GM12873 (cell line): ENCODE results near the gene STAT5A.

Experiments used
- TF ChIP-seq, protein P1 (sequence below): IDR thresholded peaks from 2 replicates; pipeline ENCODE4 v1.5.1; 2012; ENCODE audit warnings: low read depth, mild to moderate bottlenecking, moderate library complexity, low read length, control low read depth; ENCODE audit not compliant: insufficient read depth; ENCODE audit errors: missing control alignments

STAT5A gene

DNA sequence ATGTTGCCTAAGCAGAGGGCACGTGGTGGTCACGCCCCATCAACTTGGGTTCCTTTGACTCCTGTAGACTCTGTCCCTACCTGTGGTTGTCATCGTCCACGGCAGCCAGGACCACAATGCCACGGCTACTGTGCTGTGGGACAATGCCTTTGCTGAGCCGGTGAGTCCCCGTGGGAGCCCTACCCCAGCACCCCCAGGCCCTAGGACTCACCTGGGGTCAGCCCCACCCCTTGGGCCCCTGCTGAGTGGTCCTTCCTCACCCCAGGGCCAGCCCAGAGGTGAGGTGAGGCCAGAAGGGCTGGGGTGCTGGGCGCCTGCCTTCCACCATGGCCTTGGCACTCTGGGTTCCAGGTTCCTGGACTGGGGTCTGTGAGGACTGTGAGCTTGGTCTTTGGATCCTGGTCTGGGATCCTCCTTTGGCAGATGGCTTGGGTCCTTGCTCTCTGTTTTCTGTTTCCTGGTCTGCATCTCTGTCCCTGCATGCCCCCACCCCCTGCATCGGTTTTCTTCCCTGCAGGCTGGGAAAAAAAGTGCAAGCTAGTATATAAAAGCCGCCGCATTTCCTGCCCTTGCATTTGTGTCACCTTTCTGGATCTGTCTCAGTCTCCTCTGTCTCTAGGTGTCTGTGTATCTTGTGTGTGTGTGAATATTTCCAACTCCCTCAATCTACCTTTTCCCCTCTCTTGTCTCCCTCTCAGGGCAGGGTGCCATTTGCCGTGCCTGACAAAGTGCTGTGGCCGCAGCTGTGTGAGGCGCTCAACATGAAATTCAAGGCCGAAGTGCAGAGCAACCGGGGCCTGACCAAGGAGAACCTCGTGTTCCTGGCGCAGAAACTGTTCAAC is 17.5 kb downstream of the STAT5A start:
- TF ChIP-seq, protein P1, sequence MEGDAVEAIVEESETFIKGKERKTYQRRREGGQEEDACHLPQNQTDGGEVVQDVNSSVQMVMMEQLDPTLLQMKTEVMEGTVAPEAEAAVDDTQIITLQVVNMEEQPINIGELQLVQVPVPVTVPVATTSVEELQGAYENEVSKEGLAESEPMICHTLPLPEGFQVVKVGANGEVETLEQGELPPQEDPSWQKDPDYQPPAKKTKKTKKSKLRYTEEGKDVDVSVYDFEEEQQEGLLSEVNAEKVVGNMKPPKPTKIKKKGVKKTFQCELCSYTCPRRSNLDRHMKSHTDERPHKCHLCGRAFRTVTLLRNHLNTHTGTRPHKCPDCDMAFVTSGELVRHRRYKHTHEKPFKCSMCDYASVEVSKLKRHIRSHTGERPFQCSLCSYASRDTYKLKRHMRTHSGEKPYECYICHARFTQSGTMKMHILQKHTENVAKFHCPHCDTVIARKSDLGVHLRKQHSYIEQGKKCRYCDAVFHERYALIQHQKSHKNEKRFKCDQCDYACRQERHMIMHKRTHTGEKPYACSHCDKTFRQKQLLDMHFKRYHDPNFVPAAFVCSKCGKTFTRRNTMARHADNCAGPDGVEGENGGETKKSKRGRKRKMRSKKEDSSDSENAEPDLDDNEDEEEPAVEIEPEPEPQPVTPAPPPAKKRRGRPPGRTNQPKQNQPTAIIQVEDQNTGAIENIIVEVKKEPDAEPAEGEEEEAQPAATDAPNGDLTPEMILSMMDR = no peak

DNA sequence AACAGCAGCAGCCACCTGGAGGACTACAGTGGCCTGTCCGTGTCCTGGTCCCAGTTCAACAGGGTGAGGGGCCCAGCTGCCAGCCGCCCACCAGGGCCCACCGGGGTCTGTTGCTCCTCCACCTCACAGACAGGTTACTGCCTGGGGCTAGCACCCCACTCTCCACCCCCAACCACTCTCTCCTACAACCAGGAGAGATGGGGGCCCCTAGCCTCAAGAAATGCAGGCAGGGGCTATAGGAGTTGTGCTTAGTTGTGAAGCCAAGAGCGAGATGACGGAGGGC is 18.0 kb downstream of the STAT5A start:
- TF ChIP-seq, protein P1 = no peak

DNA sequence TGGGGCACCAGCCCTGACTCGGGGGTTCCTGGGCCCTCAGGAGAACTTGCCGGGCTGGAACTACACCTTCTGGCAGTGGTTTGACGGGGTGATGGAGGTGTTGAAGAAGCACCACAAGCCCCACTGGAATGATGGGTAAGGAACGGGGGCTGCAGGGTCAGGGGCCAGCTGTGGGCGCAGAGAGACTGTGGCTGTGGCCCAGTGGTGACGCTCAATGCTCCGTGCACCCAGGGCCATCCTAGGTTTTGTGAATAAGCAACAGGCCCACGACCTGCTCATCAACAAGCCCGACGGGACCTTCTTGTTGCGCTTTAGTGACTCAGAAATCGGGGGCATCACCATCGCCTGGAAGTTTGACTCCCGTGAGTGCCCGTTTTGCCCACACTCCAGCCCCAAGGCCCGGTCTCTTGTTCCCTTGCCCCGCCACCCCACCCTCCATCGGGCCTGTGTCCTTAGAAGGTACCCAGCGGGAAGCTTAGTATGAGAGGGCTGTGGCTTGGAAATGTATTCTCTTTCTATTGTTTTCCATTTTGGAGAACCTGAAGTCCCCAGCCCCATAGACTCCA is 19.1 kb downstream of the STAT5A start:
- TF ChIP-seq, protein P1 = no peak

DNA sequence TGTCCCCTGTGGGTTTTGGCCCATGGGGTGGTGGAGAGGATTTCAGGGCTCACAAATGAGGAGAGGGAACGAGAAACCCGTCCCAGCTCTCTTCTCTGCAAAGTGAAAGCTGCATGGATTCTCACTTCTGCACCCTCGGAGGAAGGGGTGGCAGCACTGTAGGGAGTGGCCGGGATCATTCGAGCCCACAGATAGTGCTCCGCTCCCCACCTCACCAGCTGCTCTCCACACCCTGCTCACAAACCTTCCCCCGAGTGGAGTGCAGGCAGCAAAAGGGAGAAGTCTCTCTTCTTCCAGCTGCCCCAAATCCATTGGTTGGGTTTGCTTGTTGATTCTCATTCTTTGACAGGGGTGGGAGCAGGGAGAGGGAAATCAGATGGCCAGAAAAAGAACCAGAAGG is 20.1 kb downstream of the STAT5A start:
- TF ChIP-seq, protein P1 = no peak

DNA sequence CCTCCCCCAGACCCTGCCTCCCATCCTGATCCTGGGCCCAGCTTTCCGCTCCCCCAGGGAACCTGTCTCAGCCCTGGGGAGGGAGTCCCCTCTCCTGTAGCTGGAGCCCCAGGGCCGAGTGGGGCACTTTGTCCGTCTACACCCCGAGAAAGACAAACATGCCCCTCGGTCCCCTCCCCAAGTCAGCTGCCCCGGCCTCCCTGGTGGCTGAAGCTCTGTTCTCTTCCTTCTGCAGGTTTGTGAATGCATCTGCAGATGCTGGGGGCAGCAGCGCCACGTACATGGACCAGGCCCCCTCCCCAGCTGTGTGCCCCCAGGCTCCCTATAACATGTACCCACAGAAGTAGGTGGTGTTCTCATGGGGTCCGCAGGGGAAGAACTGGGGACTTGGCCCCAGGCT is 20.8 kb downstream of the STAT5A start:
- TF ChIP-seq, protein P1 = no peak

DNA sequence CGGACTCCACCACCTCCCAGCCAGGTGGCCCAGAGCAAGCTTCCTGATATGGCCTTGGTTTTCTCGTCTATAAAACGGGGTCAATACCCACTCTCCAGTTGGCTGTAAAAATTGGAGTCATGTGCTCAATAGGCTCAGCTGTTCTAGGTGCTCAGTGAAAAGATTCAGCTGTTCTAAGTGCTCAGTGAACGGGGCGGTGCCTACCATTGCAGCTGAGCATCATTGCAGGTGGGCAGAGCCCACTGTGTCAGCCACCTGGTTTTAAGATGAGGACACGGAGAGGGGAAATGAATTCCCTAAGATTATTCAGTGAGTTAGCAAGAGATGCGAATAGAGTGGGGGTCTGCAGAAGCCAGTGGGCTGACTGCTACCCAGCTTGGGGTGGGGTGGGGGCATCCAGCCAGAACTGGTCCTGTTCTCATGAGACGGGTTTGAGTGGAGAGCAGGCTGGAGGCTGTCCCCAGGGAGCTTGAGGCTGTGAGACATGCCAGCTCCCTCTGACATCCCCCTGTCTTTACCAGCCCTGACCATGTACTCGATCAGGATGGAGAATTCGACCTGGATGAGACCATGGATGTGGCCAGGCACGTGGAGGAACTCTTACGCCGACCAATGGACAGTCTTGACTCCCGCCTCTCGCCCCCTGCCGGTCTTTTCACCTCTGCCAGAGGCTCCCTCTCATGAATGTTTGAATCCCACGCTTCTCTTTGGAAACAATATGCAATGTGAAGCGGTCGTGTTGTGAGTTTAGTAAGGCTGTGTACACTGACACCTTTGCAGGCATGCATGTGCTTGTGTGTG is 21.9 kb downstream of the STAT5A start:
- TF ChIP-seq, protein P1 = no peak

DNA sequence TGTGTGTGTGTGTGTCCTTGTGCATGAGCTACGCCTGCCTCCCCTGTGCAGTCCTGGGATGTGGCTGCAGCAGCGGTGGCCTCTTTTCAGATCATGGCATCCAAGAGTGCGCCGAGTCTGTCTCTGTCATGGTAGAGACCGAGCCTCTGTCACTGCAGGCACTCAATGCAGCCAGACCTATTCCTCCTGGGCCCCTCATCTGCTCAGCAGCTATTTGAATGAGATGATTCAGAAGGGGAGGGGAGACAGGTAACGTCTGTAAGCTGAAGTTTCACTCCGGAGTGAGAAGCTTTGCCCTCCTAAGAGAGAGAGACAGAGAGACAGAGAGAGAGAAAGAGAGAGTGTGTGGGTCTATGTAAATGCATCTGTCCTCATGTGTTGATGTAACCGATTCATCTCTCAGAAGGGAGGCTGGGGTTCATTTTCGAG is 22.5 kb downstream of the STAT5A start:
- TF ChIP-seq, protein P1 = no peak
